HEK293 (cell line): Measurements from ENCODE around the gene SCRN2.
A peak's percentile ranks its signal among the peaks of the same experiment; 100 is the strongest.

Experiments used
- CTCF ChIA-PET: fragments of 350-600 bp; formaldehyde crosslinking; extraction: SDS; loops from one replicate; lab custom pipeline; 2021; ENCODE audit warnings: antibody characterized with exemption; lab: Yijun Ruan, JAX
- POLR2A ChIA-PET: fragments of 300-600 bp; formaldehyde crosslinking; extraction: SDS; loops from one replicate; lab custom pipeline; 2020; ENCODE audit warnings: antibody characterized with exemption, inconsistent platforms; lab: Yijun Ruan, JAX
- H3K27ac ChIP-seq: fragments of 200-500 bp; sonication (Bioruptor generic); 2 replicates; pipeline ENCODE4 v1.5.1; 2014; ENCODE audit warnings: low read depth, low read length, control low read depth, inconsistent platforms; ENCODE audit errors: extremely low read depth
- H3K36me3 ChIP-seq, 2 experiments: fragments of 200-500 bp in 1 of 2; sonication (Bioruptor generic) in 1 of 2; 1 replicate in 1 of 2; 2 replicates in 1 of 2; pipeline ENCODE4 v1.5.1; 2014 to 2017; ENCODE audit warnings: inconsistent platforms in 2 of 2, low read length in 2 of 2; ENCODE audit not compliant: control insufficient read depth in 2 of 2, insufficient read depth in 1 of 2
- H3K4me1 ChIP-seq: fragments of 200-500 bp; sonication (Bioruptor generic); 2 replicates; pipeline ENCODE4 v1.5.1; 2014; ENCODE audit warnings: mild to moderate bottlenecking, low read length, inconsistent platforms; ENCODE audit not compliant: control insufficient read depth, insufficient read depth
- H3K4me3 ChIP-seq: 2 replicates; pipeline ENCODE4 v1.5.1; 2011; ENCODE audit warnings: low read depth, mild to moderate bottlenecking, control low read depth, low read length, moderate library complexity
- H3K9me3 ChIP-seq: fragments of 200-500 bp; sonication (Bioruptor generic); 2 replicates; pipeline ENCODE4 v1.5.1; 2014; ENCODE audit warnings: low read depth, low read length, inconsistent platforms; ENCODE audit not compliant: control insufficient read depth, insufficient read depth
- BCL11B ChIP-seq: fragments of 450-650 bp; formaldehyde crosslinking; IDR thresholded peaks from 2 replicates; pipeline ENCODE4 v1.5.1; 2016; ENCODE audit warnings: low read depth, missing biosample characterization, missing genetic modification characterization
- GLI2 ChIP-seq: fragments of 450-650 bp; formaldehyde crosslinking; IDR thresholded peaks from 2 replicates; pipeline ENCODE4; 2017; ENCODE audit warnings: missing biosample characterization, missing genetic modification characterization, low read depth, borderline replicate concordance
- KLF8 ChIP-seq: fragments of 450-650 bp; formaldehyde crosslinking; IDR thresholded peaks from 2 replicates; pipeline ENCODE4 v1.5.1; 2016; ENCODE audit warnings: missing biosample characterization, missing genetic modification characterization
- PRDM10 ChIP-seq: fragments of 450-650 bp; formaldehyde crosslinking; IDR thresholded peaks from 2 replicates; pipeline ENCODE4 v1.5.1; 2016; ENCODE audit warnings: missing biosample characterization, missing genetic modification characterization
- REPIN1 ChIP-seq: fragments of 450-650 bp; formaldehyde crosslinking; IDR thresholded peaks from 2 replicates; pipeline ENCODE4 v1.5.1; 2017; ENCODE audit warnings: missing biosample characterization, missing genetic modification characterization, low read depth
- SCRT2 ChIP-seq: fragments of 450-650 bp; formaldehyde crosslinking; IDR thresholded peaks from 2 replicates; pipeline ENCODE4 v1.5.1; 2016; ENCODE audit warnings: missing biosample characterization, missing genetic modification characterization
- SP7 ChIP-seq: fragments of 450-650 bp; formaldehyde crosslinking; IDR thresholded peaks from 2 replicates; pipeline ENCODE4 v1.5.1; 2016; ENCODE audit warnings: missing biosample characterization, missing genetic modification characterization
- TRIM28 ChIP-seq: IDR thresholded peaks from 2 replicates; pipeline ENCODE4 v1.6.1; 2011; ENCODE audit warnings: low read length, control low read depth, borderline replicate concordance
- ZBTB1 ChIP-seq: fragments of 450-650 bp; formaldehyde crosslinking; IDR thresholded peaks from 2 replicates; pipeline ENCODE4 v1.5.1; 2016; ENCODE audit warnings: missing biosample characterization, missing genetic modification characterization
- ZBTB26 ChIP-seq: fragments of 450-650 bp; formaldehyde crosslinking; optimal IDR thresholded peaks from 2 replicates; pipeline ENCODE3; 2016; ENCODE audit warnings: missing biosample characterization, mild to moderate bottlenecking, missing genetic modification characterization
- ZIC2 ChIP-seq: fragments of 450-650 bp; formaldehyde crosslinking; IDR thresholded peaks from 2 replicates; pipeline ENCODE4 v1.5.1; 2016; ENCODE audit warnings: missing biosample characterization, missing genetic modification characterization
- ZNF214 ChIP-seq: fragments of 450-650 bp; formaldehyde crosslinking; IDR thresholded peaks from 2 replicates; pipeline ENCODE4 v1.5.1; 2017; ENCODE audit warnings: missing biosample characterization, mild to moderate bottlenecking, missing genetic modification characterization, borderline replicate concordance
- ZNF223 ChIP-seq: fragments of 450-650 bp; formaldehyde crosslinking; IDR thresholded peaks from 2 replicates; pipeline ENCODE4 v1.5.1; 2016; ENCODE audit warnings: missing biosample characterization, missing genetic modification characterization
- ZNF274 ChIP-seq, 2 experiments: fragments of 200-500 bp in 1 of 2; fragments of 450-650 bp in 1 of 2; sonication (Bioruptor generic) in 1 of 2; formaldehyde crosslinking in 1 of 2; IDR thresholded peaks; 2 replicates each; pipeline versions ENCODE4 v1.5.1 to v1.6.1; 2014 to 2016; ENCODE audit warnings: borderline replicate concordance in 1 of 2, inconsistent platforms in 1 of 2, low read length in 1 of 2, missing biosample characterization in 1 of 2, missing genetic modification characterization in 1 of 2
- ZNF555 ChIP-seq: fragments of 450-650 bp; formaldehyde crosslinking; conservative IDR thresholded peaks from 2 replicates; pipeline ENCODE4 v1.5.1; 2017; ENCODE audit warnings: missing biosample characterization, mild to moderate bottlenecking, missing genetic modification characterization, inconsistent platforms
- ZNF558 ChIP-seq: fragments of 450-650 bp; formaldehyde crosslinking; IDR thresholded peaks from 2 replicates; pipeline ENCODE4 v1.5.1; 2016; ENCODE audit warnings: missing biosample characterization, missing genetic modification characterization
- ZNF596 ChIP-seq: fragments of 450-650 bp; IDR thresholded peaks from 2 replicates; pipeline ENCODE4 v1.5.0; 2018; ENCODE audit warnings: missing biosample characterization, mild to moderate bottlenecking, missing genetic modification characterization, moderate library complexity
- ZNF610 ChIP-seq: fragments of 450-650 bp; formaldehyde crosslinking; IDR thresholded peaks from 2 replicates; pipeline ENCODE4 v1.5.1; 2016; ENCODE audit warnings: missing biosample characterization, missing genetic modification characterization, borderline replicate concordance
- ZNF624 ChIP-seq: fragments of 450-650 bp; formaldehyde crosslinking; IDR thresholded peaks from 2 replicates; pipeline ENCODE4 v1.5.1; 2017; ENCODE audit warnings: missing biosample characterization, missing genetic modification characterization
- ZNF626 ChIP-seq: fragments of 450-650 bp; sonication (Bioruptor Pico); formaldehyde crosslinking; IDR thresholded peaks from 2 replicates; pipeline ENCODE4 v1.5.1; 2018; ENCODE audit warnings: missing biosample characterization, missing genetic modification characterization, inconsistent platforms
- ZNF654 ChIP-seq: fragments of 450-650 bp; formaldehyde crosslinking; IDR thresholded peaks from 2 replicates; pipeline ENCODE4 v1.5.1; 2016; ENCODE audit warnings: low read depth, missing biosample characterization, missing genetic modification characterization
- ZNF785 ChIP-seq: fragments of 450-650 bp; formaldehyde crosslinking; IDR thresholded peaks from 2 replicates; pipeline ENCODE4 v1.5.1; 2016; ENCODE audit warnings: missing biosample characterization, missing genetic modification characterization
- TF ChIP-seq, protein P1 (sequence below): IDR thresholded peaks from 2 replicates; pipeline ENCODE4 v1.6.1; 2011; ENCODE audit warnings: mild to moderate bottlenecking, low read depth, low read length, borderline replicate concordance
- TF ChIP-seq, protein P2 (sequence below): fragments of 450-650 bp; formaldehyde crosslinking; IDR thresholded peaks from 2 replicates; pipeline ENCODE4 v1.5.1; 2016; ENCODE audit warnings: missing biosample characterization, missing genetic modification characterization

SCRN2 gene

DNA sequence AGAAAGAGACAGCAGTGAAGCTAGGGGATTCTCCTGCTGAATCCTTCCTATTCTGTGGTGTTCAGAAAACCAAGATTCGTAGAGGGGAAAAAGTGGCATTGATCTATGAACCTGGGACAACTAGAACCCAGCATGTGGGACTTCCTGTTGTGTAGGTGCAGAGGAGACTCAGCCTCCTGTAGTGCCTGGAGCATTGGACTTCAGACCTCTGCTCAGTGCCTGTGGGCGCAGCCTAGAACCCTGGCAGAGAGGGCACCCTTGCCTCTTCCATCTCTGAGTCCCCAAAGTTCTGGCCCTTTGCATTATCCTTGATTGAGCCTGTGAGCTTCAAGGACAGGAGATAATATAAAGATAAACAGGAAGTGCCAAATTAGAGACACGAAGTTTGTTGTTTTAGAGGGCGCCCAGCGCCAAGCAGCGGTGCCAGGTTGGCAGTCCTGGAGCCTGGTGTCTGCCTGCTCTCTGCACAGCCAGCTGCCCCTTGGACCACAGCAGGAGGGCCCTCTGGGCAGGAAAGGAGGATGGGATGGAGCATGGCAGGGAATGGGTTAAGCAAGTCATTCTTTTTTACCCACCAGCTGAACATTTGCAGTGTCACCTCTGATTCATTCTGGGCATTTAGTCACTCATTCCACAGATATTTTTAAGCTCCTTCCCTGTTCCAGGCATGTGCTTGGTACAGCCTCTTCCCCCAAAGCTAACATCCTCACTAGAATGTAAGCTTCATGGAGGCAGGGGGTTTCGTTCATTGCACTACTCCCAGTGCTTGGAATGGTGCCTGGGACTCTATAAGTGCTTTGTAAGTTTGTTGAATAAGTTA is 21.8 kb upstream of the SCRN2 start:
- Histone ChIP-seq H3K4me3 (no peak overlapping the region), H3K9me3 (no peaks in the 10 kb centered on the region), H3K4me1 (no peaks in the 10 kb centered on the region; the same call in 1 of the 2 replicates), H3K27ac (no peak overlapping the region), H3K36me3 (no peaks in the 10 kb centered on the region)
- ChIA-PET CTCF (interaction anchor here (0.9 to 1.8 kb wide), 3 partner anchors 9 to 121 kb away, joined by 3 to 6 read pairs (median 4); no protein-coding TSS in a partner anchor), POLR2A (interaction anchor here (0.6 to 1.5 kb wide), 6 partner anchors 15 to 238 kb away, joined by 3 to 4 read pairs (median 3); partner anchors contain the start of genes CBX1, KPNB1, LRRC46 and MRPL10)
- TF ChIP-seq ZNF555 (tag by site-specific recombination) (no peak), ZIC2 (peak; percentile 62), TRIM28 (no peak), KLF8 (tag by site-specific recombination) (no peak), ZNF654 (tag by site-specific recombination) (no peak), ZNF214 (tag by site-specific recombination) (no peak), ZBTB26 (tag by site-specific recombination) (no peak), PRDM10 (peak; percentile 22; the same call in 1 of the 2 replicates), ZNF558 (tag by site-specific recombination) (no peak), REPIN1 (tag by site-specific recombination) (no peak), ZNF626 (tag by site-specific recombination) (no peak), ZNF610 (tag by site-specific recombination) (no peak)
- TF ChIP-seq, protein P1, sequence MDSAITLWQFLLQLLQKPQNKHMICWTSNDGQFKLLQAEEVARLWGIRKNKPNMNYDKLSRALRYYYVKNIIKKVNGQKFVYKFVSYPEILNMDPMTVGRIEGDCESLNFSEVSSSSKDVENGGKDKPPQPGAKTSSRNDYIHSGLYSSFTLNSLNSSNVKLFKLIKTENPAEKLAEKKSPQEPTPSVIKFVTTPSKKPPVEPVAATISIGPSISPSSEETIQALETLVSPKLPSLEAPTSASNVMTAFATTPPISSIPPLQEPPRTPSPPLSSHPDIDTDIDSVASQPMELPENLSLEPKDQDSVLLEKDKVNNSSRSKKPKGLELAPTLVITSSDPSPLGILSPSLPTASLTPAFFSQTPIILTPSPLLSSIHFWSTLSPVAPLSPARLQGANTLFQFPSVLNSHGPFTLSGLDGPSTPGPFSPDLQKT: no peak

GRCh38 chr17:47860386-47860785 is 19.3 kb upstream of the SCRN2 start:
- POLR2A ChIA-PET: interaction anchor here (1.5 kb wide), 1 partner anchor 35 kb away, joined by 4 read pairs; the partner anchor contains the start of gene SP2
- CTCF ChIA-PET: interaction anchor here (0.7 to 1.5 kb wide), 4 partner anchors 10 to 87 kb away, joined by 3 to 5 read pairs (median 3); partner anchors contain the start of gene SP6
- no peaks in the 10 kb centered on the region; the same call in 1 of the 2 replicates for H3K4me1 ChIP-seq

More at GRCh38 chr17:47860386-47860785, 19.3 kb upstream of the SCRN2 start:
- Histone ChIP-seq H3K27ac (no peak overlapping the region), H3K4me3 (no peak overlapping the region), H3K9me3 (no peaks in the 10 kb centered on the region), H3K36me3 (no peaks in the 10 kb centered on the region)
- no peak for TF ChIP-seq SP7 (tag by site-specific recombination)
- no peak for TF ChIP-seq ZNF624 (tag by site-specific recombination)
- no peak for TF ChIP-seq ZNF785 (tag by site-specific recombination)
- no peak for TF ChIP-seq ZNF223
- no peak for TF ChIP-seq ZBTB26 (tag by site-specific recombination)
- no peak for TF ChIP-seq BCL11B (tag by site-specific recombination)
- no peak for TF ChIP-seq ZBTB1 (tag by site-specific recombination)
- TF ChIP-seq, protein P2, sequence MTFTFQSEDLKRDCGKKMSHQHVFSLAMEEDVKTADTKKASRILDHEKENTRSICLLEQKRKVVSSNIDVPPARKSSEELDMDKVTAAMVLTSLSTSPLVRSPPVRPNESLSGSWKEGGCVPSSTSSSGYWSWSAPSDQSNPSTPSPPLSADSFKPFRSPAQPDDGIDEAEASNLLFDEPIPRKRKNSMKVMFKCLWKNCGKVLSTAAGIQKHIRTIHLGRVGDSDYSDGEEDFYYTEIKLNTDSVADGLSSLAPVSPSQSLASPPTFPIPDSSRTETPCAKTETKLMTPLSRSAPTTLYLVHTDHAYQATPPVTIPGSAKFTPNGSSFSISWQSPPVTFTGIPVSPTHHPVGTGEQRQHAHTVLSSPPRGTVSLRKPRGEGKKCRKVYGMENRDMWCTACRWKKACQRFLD: no peak
- no peak for TF ChIP-seq ZNF274 (IDR thresholded peaks at IDR 0.05; ENCODE audit: low read length)
- no peak for TF ChIP-seq ZNF274 (tag by site-specific recombination; IDR thresholded peaks at IDR 0.05; ENCODE audit: borderline replicate concordance)
- TF ChIP-seq ZNF596 (tag by site-specific recombination): no peak
- no peak for TF ChIP-seq GLI2 (tag by site-specific recombination)
- no peak for TF ChIP-seq SCRT2 (tag by site-specific recombination)
